ENCODE measurements around the gene RBM6.
A peak's percentile ranks its signal among the peaks of the same experiment; 100 is the strongest.

The RBM6 gene, protein sequence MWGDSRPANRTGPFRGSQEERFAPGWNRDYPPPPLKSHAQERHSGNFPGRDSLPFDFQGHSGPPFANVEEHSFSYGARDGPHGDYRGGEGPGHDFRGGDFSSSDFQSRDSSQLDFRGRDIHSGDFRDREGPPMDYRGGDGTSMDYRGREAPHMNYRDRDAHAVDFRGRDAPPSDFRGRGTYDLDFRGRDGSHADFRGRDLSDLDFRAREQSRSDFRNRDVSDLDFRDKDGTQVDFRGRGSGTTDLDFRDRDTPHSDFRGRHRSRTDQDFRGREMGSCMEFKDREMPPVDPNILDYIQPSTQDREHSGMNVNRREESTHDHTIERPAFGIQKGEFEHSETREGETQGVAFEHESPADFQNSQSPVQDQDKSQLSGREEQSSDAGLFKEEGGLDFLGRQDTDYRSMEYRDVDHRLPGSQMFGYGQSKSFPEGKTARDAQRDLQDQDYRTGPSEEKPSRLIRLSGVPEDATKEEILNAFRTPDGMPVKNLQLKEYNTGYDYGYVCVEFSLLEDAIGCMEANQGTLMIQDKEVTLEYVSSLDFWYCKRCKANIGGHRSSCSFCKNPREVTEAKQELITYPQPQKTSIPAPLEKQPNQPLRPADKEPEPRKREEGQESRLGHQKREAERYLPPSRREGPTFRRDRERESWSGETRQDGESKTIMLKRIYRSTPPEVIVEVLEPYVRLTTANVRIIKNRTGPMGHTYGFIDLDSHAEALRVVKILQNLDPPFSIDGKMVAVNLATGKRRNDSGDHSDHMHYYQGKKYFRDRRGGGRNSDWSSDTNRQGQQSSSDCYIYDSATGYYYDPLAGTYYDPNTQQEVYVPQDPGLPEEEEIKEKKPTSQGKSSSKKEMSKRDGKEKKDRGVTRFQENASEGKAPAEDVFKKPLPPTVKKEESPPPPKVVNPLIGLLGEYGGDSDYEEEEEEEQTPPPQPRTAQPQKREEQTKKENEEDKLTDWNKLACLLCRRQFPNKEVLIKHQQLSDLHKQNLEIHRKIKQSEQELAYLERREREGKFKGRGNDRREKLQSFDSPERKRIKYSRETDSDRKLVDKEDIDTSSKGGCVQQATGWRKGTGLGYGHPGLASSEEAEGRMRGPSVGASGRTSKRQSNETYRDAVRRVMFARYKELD

DNA sequence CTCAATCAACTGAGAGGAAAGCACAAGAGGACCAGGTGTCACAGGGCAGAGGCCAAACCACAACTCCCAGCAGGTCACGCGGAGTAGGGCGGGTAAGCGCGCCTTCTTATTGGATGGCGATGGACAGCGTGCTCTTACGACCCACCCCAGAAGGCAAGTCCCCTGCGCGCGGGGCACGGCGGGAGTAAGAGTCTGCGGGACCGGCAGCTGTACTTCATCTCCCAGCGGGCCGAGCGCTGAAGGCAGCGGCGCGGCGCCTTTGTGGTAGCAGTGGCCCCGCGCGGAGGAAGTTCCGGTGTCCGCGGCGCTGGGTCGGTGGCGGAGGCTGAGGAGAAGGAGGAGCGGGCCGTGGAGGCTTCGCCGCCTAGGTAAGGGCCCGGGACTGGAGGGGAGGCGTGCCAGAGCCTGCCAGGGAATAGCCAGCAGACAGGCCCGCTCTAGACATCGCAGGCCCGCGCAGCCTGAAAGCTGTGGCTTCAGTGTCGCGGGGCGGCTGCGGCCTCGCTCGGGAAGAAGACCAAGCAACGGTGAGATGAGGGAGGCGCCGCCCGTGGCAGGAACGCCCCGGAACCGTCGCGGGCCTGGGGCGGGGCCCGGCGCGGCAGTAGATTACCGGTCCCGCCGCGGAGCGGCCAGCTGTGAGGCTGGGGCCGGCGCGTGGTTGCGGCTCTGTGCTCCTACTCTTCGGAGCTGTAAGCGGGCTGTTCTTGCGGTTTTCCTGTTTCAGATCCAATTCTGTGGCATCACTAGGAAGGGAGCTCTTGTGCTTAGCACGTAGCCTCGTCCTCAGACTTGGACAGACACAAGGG is at the start of gene RBM6:
Gene RBM6 (plus strand): TSS at position 293 of the 809 bp plus-strand sequence. CDS start 22,492 bp downstream, outside the sequence.
- peak; percentile 88 for DNase-seq (ENCODE audit: low read depth)
- TF ChIP-seq, protein P1, sequence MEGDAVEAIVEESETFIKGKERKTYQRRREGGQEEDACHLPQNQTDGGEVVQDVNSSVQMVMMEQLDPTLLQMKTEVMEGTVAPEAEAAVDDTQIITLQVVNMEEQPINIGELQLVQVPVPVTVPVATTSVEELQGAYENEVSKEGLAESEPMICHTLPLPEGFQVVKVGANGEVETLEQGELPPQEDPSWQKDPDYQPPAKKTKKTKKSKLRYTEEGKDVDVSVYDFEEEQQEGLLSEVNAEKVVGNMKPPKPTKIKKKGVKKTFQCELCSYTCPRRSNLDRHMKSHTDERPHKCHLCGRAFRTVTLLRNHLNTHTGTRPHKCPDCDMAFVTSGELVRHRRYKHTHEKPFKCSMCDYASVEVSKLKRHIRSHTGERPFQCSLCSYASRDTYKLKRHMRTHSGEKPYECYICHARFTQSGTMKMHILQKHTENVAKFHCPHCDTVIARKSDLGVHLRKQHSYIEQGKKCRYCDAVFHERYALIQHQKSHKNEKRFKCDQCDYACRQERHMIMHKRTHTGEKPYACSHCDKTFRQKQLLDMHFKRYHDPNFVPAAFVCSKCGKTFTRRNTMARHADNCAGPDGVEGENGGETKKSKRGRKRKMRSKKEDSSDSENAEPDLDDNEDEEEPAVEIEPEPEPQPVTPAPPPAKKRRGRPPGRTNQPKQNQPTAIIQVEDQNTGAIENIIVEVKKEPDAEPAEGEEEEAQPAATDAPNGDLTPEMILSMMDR (IDR thresholded peaks at IDR 0.05; ENCODE audit: low read depth, low read length, missing control alignments): no peak
- in situ Hi-C loops (cut with HindIII; ENCODE audit: low sequenced_read_pairs): no loop called here
- peak within 1 kb of the TSS; percentile 95 for H3K4me3 ChIP-seq (ENCODE audit: low read depth, low read length)

DNA sequence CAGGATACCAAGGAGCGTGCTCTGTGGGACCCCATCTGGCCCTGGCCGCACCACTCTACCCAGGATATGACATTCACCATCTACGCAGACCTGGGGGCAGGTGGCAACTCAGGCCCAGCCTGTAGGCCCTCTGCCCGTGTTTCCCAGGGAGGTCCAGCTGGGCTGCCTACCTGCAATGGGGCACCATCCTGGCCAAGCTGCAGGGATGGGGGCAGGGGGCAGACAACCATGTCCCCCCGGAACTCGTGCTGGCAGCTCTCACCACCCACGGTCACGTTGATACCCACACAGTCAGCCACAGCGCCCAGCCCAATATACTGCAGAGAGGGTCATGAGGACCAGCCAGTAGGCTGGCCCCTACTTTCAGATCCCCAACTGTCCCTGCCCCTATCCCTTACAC is 44.2 kb upstream of the RBM6 start:
- in situ Hi-C loops (cut with HindIII; ENCODE audit: low sequenced_read_pairs): no loop called here
- no peak overlapping the region for H3K4me3 ChIP-seq (ENCODE audit: low read depth, low read length)
- TF ChIP-seq, protein P1 (IDR thresholded peaks at IDR 0.05; ENCODE audit: low read depth, low read length, missing control alignments): no peak
- no peak for DNase-seq (ENCODE audit: low read depth)

DNA sequence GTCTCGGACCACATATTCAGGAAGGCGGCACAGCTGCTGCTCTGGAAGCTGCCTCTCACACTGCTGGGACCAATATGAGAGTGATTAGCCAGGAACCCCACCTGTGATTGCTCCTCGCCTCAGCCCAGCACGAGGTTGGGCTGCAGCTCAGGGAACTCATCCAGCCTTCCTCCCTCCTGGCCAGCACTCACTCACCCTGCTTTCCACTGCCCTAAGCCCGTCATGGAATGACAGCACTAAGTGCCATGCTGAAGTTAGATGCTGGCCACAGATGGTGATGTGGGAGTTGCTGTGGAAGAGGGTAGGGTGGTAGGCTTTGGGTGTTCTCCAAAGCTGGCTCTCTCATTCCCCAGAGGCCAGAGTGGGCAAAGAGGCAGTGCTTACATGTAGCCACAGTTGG is 43.6 kb upstream of the RBM6 start:
- in situ Hi-C loops (cut with HindIII; ENCODE audit: low sequenced_read_pairs): no loop called here
- no peak overlapping the region for H3K4me3 ChIP-seq (ENCODE audit: low read depth, low read length)
- TF ChIP-seq, protein P1 (IDR thresholded peaks at IDR 0.05; ENCODE audit: low read depth, low read length, missing control alignments): no peak
- DNase-seq (ENCODE audit: low read depth): no peak

DNA sequence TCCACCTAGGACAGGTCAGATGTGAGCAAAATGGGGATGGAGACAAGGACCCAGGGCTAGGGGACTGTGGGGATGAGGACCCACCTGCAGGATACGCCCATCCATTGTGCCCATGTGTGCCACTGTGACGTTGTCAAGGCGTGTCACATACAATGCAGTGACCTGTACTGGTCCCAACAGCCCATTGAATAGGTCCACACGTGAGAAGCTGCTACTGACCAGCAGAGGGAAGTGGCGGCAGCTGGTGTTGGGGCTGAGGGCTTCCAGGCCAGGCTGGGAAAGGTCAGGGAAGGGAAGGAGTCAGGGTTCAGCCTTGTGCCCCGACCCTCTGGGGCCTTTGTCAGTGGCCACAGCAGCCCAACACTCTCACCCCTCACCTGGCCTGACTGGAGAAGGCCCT is 41.0 kb upstream of the RBM6 start:
- in situ Hi-C loops (cut with HindIII; ENCODE audit: low sequenced_read_pairs): no loop called here
- H3K4me3 ChIP-seq (ENCODE audit: low read depth, low read length): no peak overlapping the region
- no peak for DNase-seq (ENCODE audit: low read depth)
- TF ChIP-seq, protein P1 (IDR thresholded peaks at IDR 0.05; ENCODE audit: low read depth, low read length, missing control alignments): no peak

DNA sequence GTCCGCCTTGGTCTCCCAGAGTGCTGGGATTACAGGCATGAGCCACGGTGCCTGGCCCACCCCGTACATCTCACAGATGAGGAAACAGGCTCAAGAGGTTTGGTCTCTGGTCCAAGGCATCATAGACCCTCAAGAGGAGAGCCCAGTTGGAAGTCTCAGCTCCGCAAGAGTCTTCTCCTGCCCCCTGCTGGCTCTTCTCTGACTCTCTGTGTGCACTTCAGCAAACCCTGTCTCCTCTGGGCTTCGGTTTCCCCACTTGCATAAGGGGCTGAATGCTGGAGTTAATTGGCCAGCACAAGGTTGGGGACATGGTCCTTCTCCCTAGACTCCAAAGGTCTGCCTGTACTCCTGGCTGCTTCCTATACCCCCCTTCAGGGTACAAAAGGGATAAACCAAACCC is 40.1 kb upstream of the RBM6 start:
- H3K4me3 ChIP-seq (ENCODE audit: low read depth, low read length): no peak overlapping the region
- TF ChIP-seq, protein P1 (IDR thresholded peaks at IDR 0.05; ENCODE audit: low read depth, low read length, missing control alignments): no peak
- DNase-seq (ENCODE audit: low read depth): no peak
- in situ Hi-C loops (cut with HindIII; ENCODE audit: low sequenced_read_pairs): no loop called here

All from astrocyte of the cerebellum (primary cell).